ENCODE data around the gene ASB1. TPM values are rescaled to one million over a fixed set of nuclear protein-coding genes. Genes with fewer than 3 reads are reported as not detected.

Gene ASB1
- total RNA-seq, 3 donors from 2014 or later: 11.2 to 18.7 (median 18.4) TPM

- DNase-seq (ENCODE audit: low spot score in 2 of 2): no peak
- no peak overlapping the region for H3K27ac ChIP-seq
- H3K4me3 ChIP-seq: no peak overlapping the region
- no peak for TF ChIP-seq POLR2A (IDR thresholded peaks at IDR 0.05)
- no peak for TF ChIP-seq CTCF (IDR thresholded peaks at IDR 0.05)
- no peak for TF ChIP-seq POLR2AphosphoS5 (IDR thresholded peaks at IDR 0.05)
- H3K36me3 ChIP-seq: no peaks in the 10 kb centered on the region
- intact Hi-C loops (cut with DNase I; ENCODE audit: low total_unique reads): no loop called here
- no peaks in the 10 kb centered on the region for H3K27me3 ChIP-seq
- no peaks in the 10 kb centered on the region for H3K9me3 ChIP-seq
- H3K4me1 ChIP-seq: no peaks in the 10 kb centered on the region
These were observed 67.8 kb downstream of the ASB1 start for GRCh38 chr2:238494573-238494961.

DNA sequence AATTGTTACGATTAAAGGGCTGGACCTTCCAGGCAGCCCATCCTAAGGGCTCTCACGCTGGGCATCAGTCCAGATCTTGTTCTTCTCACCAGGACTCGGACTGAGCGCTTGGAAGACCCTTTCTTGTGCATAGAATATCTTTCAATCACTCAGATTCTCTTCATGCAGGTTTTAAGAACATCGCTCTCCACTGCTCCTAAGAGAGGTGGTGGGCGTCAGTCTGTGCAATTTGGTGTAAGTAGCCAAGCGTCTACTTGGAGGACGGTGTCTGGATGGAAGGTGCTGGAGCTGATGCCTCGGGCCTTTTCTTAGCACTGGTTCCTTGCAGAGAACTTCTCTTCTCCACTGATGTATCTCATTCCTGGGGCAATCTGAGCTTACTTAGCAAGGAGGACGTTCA lies 68.7 kb downstream of the ASB1 start:
- Histone ChIP-seq H3K27ac (no peak overlapping the region), H3K36me3 (no peaks in the 10 kb centered on the region), H3K4me1 (no peaks in the 10 kb centered on the region), H3K27me3 (no peaks in the 10 kb centered on the region), H3K9me3 (no peaks in the 10 kb centered on the region), H3K4me3 (no peak overlapping the region)
- intact Hi-C loops (cut with DNase I; ENCODE audit: low total_unique reads): no loop called here
- DNase-seq (ENCODE audit: low spot score in 2 of 2): no peak
- TF ChIP-seq CTCF (IDR thresholded peaks at IDR 0.05) (no peak), POLR2AphosphoS5 (IDR thresholded peaks at IDR 0.05) (no peak), POLR2A (IDR thresholded peaks at IDR 0.05) (no peak)

DNA sequence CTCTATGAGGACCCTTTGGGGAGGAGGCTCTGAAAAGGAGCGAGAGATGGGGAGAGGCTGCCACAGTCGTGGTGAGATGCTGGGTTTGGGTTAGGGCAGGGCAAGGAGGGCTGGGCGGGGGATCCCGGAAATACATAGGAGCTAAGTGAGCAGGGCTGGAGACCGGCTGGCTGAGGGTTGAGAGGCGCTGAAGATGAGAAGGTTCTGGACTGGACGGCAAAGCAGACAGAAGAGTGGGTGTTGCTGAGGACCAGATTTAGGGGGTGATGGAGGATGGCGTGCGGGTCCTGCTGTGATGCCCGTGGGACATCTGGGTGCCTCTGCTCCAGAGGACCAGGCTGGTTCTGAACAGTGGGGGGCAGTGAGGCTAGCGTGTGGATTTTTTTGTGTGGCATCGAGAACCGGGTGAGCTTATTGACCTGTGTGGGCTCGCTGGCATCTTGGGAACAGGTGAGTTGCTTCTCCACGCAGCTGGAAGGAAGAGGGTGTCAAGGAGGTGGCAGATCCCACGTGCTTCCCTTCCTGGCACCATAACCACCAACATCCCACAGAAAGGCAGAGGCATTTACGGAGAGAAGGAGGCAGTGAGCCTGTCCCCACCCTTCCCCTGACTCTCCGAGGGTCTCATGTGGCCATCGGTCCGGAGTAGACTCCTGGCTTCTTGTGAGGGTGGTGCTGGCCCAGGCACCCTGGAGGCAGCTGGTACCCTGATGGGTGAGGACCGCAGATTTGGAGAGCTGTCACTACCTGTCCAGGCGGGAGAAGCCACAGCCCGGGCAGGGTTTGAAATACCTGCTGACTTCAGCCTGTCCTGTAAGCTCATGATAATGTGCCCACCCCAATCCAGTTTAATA lies 70.3 kb downstream of the ASB1 start:
- intact Hi-C loops (cut with DNase I; ENCODE audit: low total_unique reads): no loop called here
- H3K27me3 ChIP-seq: no peaks in the 10 kb centered on the region
- no peak for DNase-seq (ENCODE audit: low spot score in 2 of 2)

DNA sequence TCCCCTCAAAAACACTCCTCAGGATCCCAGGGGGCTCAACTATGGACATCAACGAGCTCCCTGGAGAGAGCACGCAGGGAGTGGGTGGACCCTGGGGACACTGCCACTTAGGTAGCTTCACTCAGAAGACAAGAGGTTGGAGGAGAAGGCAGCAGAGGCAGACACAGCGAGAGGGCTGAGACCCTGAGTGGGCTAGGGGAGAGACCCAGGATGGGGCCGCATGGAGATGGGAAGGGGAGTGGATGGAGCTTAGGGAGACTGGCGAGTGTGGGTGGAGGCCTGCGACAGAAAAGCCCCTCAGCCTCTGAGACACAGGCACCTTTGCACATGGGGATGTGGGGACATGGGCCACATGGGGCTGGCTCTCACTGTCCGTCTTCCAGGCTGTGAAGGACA lies 70.9 kb downstream of the ASB1 start:
- no peak overlapping the region for H3K4me3 ChIP-seq
- no peaks in the 10 kb centered on the region for H3K27me3 ChIP-seq
- no peaks in the 10 kb centered on the region for H3K36me3 ChIP-seq
- intact Hi-C loops (cut with DNase I; ENCODE audit: low total_unique reads): no loop called here
- TF ChIP-seq CTCF (IDR thresholded peaks at IDR 0.05) (no peak), POLR2AphosphoS5 (IDR thresholded peaks at IDR 0.05) (no peak), POLR2A (IDR thresholded peaks at IDR 0.05) (no peak)
- DNase-seq (ENCODE audit: low spot score in 2 of 2): no peak
- no peak overlapping the region for H3K27ac ChIP-seq
- no peaks in the 10 kb centered on the region for H3K9me3 ChIP-seq
- H3K4me1 ChIP-seq: no peaks in the 10 kb centered on the region

More for the DNA sequence above, 70.3 kb downstream of the ASB1 start:
- Histone ChIP-seq H3K4me1 (no peaks in the 10 kb centered on the region), H3K36me3 (no peaks in the 10 kb centered on the region), H3K4me3 (no peak overlapping the region), H3K27ac (no peak overlapping the region), H3K9me3 (no peaks in the 10 kb centered on the region)
- TF ChIP-seq CTCF (IDR thresholded peaks at IDR 0.05) (no peak), POLR2A (IDR thresholded peaks at IDR 0.05) (no peak), POLR2AphosphoS5 (IDR thresholded peaks at IDR 0.05) (no peak)

DNA sequence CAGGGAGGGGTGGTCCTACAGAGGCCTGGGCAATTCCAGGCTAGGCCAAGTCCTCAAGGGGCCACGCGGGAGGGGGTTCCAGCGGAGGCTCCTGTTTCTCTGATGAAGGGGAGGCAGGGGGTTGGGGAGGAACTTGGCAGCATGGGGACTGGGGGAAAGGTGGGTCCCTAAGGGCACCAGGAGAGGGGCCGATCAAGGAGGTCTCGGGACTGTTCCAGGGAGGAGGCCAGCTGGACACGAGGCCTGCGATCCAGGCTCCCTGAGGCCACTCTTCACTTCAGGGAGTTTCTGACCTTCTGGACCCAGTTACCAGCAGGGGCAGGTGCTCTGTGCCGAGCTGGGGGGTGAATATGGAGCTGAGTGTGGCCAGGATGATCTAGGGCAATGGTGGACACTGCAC lies 71.5 kb downstream of the ASB1 start:
- Histone ChIP-seq H3K36me3 (no peaks in the 10 kb centered on the region), H3K4me3 (no peak overlapping the region), H3K4me1 (no peaks in the 10 kb centered on the region), H3K27me3 (no peaks in the 10 kb centered on the region), H3K9me3 (no peaks in the 10 kb centered on the region), H3K27ac (no peak overlapping the region)
- no peak for DNase-seq (ENCODE audit: low spot score in 2 of 2)
- no peak for TF ChIP-seq POLR2AphosphoS5 (IDR thresholded peaks at IDR 0.05)
- no peak for TF ChIP-seq CTCF (IDR thresholded peaks at IDR 0.05)
- no peak for TF ChIP-seq POLR2A (IDR thresholded peaks at IDR 0.05)
- intact Hi-C loops (cut with DNase I; ENCODE audit: low total_unique reads): no loop called here
